ENCODE data around the gene DVL1.

The DVL1 gene

DNA sequence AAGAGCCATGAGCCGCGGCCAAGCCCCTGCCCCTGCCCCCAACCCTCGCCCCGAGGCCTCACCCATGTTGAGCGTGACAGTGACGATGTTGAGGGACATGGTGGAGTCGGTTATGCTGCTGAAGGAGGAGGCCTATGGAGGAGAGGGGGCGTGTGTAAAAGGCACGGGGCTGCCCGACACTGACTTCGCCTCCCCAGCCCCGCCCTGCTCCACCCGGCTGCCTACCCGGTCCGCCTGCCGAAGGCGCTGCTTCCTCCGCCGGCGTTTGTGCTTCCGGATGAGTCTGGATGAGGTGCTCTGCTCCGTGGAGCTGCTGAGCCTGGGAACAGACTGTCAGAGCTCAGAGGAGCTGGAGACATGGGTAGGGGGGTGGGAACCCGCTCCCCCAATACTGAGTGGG is 9.0 kb downstream of the DVL1 start:
- DNase-seq: no peak

DNA sequence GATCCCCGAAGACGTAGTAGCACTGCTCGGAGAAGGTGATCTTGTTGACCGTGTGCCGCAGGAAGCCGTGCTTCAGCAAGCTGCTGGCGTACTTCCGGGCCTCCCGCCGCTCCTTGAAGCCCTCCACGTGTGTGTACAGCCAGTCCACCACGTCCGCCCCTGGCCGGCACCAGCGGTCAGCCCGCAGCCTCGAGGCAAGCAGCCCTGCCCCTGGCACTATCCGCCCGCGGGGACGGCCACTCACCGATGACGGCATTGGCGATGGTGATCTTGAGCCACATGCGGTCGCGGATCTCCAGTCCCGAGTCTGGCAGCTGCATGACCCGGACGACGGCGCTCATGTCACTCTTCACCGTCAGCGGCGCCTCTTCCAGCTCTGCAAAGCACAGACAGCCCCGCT is 10.9 kb downstream of the DVL1 start:
- no peak for DNase-seq

GRCh38 chr1:1337793-1338147 is 11.4 kb downstream of the DVL1 start:
- no peak for DNase-seq

- no peak for DNase-seq
Measured at GRCh38 chr1:1336931-1337792, 12.1 kb downstream of the DVL1 start.

DNA sequence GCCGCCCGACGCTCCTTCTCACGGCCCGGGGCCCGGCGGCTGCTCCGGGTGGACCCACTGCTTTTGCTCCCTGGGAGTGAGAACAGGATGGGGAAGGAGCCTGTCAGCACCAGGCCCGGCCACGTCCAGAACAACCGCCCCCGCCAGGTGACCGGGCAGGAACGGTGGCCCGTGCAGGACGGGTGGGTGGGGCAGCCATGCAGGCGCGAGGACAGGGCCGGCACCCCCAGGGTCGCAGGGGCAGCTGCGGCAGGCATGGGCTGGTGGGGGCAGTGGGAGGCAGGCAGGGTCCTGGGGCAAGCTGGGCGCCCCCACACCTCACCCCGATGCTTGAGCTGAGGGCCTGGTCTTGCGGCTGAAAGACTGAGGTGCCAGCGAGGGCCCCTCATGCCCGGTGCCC is 12.8 kb downstream of the DVL1 start:
- DNase-seq: no peak

- no peak for DNase-seq
Measured at GRCh38 chr1:1335792-1336248, 13.4 kb downstream of the DVL1 start.

GRCh38 chr1:1335283-1335682 is 13.9 kb downstream of the DVL1 start:
- no peak for DNase-seq

DNA sequence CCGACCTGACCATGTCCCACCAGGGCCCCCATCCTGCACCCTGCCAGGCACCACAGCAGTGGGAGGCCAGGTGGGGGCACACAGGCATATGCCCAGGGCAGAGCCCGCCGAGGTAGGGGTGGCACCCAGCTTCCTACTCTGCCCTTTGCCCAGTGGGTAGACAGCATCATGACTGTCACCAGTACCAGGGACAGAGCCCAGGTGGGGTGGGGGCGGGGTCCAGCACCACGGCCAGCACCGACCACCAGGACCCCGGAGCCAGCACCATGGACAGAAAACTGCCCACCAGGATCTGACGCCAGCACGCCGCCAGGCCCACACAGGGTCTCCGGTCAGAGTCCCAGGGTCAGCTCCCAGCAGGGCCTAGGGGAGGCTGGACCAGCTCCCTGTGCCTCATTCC is 14.4 kb downstream of the DVL1 start:
- no peak for DNase-seq

DNA sequence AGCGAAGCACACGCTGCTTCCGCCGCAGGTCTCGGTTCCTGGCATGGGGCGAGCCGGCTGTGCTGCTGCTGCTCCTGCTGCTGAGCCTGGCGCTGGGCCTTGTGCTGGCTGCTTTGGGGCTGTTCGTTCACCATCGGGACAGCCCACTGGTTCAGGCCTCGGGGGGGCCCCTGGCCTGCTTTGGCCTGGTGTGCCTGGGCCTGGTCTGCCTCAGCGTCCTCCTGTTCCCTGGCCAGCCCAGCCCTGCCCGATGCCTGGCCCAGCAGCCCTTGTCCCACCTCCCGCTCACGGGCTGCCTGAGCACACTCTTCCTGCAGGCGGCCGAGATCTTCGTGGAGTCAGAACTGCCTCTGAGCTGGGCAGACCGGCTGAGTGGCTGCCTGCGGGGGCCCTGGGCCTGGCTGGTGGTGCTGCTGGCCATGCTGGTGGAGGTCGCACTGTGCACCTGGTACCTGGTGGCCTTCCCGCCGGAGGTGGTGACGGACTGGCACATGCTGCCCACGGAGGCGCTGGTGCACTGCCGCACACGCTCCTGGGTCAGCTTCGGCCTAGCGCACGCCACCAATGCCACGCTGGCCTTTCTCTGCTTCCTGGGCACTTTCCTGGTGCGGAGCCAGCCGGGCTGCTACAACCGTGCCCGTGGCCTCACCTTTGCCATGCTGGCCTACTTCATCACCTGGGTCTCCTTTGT is 15.5 kb downstream of the DVL1 start:
- DNase-seq: no peak

DNA sequence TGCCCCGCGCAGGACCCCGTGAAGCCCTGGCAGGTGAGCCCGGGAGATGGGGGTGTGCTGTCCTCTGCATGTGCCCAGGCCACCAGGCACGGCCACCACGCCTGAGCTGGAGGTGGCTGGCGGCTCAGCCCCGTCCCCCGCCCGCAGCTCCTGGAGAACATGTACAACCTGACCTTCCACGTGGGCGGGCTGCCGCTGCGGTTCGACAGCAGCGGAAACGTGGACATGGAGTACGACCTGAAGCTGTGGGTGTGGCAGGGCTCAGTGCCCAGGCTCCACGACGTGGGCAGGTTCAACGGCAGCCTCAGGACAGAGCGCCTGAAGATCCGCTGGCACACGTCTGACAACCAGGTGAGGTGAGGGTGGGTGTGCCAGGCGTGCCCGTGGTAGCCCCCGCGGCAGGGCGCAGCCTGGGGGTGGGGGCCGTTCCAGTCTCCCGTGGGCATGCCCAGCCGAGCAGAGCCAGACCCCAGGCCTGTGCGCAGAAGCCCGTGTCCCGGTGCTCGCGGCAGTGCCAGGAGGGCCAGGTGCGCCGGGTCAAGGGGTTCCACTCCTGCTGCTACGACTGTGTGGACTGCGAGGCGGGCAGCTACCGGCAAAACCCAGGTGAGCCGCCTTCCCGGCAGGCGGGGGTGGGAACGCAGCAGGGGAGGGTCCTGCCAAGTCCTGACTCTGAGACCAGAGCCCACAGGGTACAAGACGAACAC is 16.3 kb downstream of the DVL1 start:
- DNase-seq: no peak

- DNase-seq: no peak
Measured at GRCh38 chr1:1332031-1332755, 17.0 kb downstream of the DVL1 start.

DNA sequence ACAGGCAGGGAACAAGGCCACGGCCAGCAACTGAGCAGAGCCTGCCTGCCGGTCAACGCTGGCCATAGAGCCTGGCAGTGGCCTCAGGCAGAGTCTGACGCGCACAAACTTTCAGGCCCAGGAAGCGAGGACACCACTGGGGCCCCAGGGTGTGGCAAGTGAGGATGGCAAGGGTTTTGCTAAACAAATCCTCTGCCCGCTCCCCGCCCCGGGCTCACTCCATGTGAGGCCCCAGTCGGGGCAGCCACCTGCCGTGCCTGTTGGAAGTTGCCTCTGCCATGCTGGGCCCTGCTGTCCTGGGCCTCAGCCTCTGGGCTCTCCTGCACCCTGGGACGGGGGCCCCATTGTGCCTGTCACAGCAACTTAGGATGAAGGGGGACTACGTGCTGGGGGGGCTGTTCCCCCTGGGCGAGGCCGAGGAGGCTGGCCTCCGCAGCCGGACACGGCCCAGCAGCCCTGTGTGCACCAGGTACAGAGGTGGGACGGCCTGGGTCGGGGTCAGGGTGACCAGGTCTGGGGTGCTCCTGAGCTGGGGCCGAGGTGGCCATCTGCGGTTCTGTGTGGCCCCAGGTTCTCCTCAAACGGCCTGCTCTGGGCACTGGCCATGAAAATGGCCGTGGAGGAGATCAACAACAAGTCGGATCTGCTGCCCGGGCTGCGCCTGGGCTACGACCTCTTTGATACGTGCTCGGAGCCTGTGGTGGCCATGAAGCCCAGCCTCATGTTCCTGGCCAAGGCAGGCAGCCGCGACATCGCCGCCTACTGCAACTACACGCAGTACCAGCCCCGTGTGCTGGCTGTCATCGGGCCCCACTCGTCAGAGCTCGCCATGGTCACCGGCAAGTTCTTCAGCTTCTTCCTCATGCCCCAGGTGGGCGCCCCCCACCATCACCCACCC is 17.9 kb downstream of the DVL1 start, which contains the start of gene TAS1R3:
TAS1R3 (plus strand) TSS at position 213 of the 898 bp plus-strand sequence; CDS start at position 279, 66 bp downstream.
- no peak for DNase-seq

GRCh38 chr1:1330366-1331067 is 18.7 kb downstream of the DVL1 start:
- DNase-seq: no peak

DNA sequence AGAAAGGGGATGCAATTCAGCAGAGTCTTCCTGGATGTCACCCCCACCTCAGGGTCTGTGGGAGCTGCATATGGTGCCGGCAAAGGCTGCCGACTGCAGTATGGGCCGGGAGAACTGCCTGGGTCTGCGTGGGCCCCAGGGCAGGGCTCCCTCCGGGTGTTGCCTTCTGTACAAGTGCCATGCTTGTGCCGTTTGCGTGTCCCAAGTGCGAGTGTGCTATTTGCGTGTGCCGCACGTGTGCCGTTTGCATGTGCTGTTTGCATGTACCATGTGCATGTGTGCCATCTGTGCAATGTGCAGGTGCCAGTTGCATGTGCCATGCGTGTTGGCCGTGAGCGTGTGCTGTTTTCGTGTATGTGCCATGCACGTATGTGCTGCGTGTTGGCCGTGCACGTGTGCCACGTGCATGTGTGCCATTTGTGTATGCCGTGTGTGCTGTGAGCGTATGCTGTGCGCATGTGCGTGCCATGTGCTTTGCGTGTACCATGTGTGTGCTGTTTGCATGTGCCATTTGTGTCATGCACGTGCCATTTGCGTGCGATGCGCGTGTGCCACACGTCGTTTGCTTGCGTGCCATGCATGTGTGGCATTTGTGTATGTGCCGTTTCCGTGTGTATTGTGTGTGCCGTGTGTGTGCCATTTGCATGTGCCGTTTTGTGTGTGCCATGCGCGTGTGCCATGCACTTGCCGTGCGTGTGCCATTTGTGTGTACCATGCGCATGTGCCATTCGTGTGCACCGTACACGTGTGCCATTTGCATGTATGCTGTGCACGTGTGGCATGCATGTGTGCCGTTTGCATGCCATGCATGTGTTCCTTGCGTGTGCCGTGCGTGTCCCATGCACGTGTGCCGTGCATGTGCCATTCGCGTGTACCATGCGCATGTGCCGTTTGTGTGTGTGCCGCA is 19.7 kb downstream of the DVL1 start:
- DNase-seq: no peak

GRCh38 chr1:1328254-1328653 is 21.0 kb downstream of the DVL1 start:
- no peak for DNase-seq

GRCh38 chr1:1327291-1327690 is 21.9 kb downstream of the DVL1 start:
- no peak for DNase-seq

DNA sequence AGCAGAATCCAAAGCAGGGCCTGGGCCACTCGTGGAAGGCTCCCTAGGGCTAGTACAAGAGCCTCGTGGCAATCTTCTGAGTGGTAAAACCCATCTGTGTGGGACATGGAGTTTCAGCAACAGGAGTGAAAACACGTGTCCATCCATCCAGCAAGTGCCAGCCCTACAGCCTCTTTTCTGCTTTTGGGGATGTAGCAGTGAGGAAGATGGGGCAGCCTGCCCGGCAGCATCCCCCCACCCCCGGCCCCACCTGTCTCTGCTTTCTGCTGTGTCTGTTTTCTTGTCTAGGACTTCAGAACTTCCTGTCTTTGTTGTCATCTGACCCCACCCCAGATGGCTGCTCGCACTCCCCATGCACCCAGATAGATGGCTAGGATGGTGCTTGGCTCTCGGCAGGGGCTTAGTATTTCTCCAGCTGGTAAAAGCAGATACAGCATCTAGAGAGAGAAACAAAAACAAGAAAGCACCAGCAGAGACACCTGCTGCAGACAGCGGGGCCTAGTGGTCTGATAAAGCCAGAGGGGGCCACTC is 23.1 kb downstream of the DVL1 start:
- no peak for DNase-seq

- DNase-seq: no peak
Measured at GRCh38 chr1:1325288-1326074, 23.7 kb downstream of the DVL1 start.
